Uterus (tissue), 4 donors: Measurements from ENCODE around the gene SELENOS. TPM values are rescaled to one million over a fixed set of nuclear protein-coding genes. Genes with fewer than 3 reads are reported as not detected.

Experiments
- DNase-seq, 2 donors: peaks; one replicate each; pipeline ENCODE4 v3.0.0-alpha.2; 2019 to 2020
- H3K27ac ChIP-seq, 2 donors: fragments of 200-600 bp; sonication (generic); 1 replicate in 1 of 2; 2 replicates in 1 of 2; pipeline ENCODE4 v1.5.1; 2016 to 2018
- H3K27me3 ChIP-seq, 2 donors: fragments of 200-600 bp; sonication (generic); one replicate each; pipeline ENCODE4 v1.5.1; 2018 to 2019; ENCODE audit warnings: control low read depth in 1 of 2
- H3K36me3 ChIP-seq, 2 donors: fragments of 200-600 bp; sonication (generic); one replicate each; pipeline ENCODE4 v1.5.1; 2019; ENCODE audit warnings: control low read depth in 1 of 2
- H3K4me1 ChIP-seq, 2 donors: fragments of 200-600 bp; sonication (generic); one replicate each; pipeline ENCODE4 v1.5.1; 2018 to 2019; ENCODE audit warnings: control low read depth in 1 of 2
- H3K4me3 ChIP-seq, 2 donors: fragments of 200-600 bp; sonication (generic); 1 replicate in 1 of 2; 2 replicates in 1 of 2; pipeline ENCODE4 v1.5.1; 2018 to 2019; ENCODE audit warnings: mild to moderate bottlenecking in 1 of 2
- H3K9me3 ChIP-seq, 2 donors: fragments of 200-600 bp; sonication (generic); one replicate each; pipeline ENCODE4 v1.5.1; 2019; ENCODE audit warnings: control low read depth in 1 of 2
- POLR2A ChIP-seq, 2 donors: fragments of 450-650 bp; IDR thresholded peaks; one replicate each; pipeline ENCODE4 v1.6.1; 2016; ENCODE audit warnings: antibody characterized with exemption in 2 of 2, mild to moderate bottlenecking in 1 of 2, moderate library complexity in 1 of 2
- intact Hi-C: fragments of 100-400 bp; cut with DNase I; formaldehyde crosslinking; loops from one replicate; pipeline ENCODE4 v1.15.1; 2023; ENCODE audit warnings: low total_unique reads
- total RNA-seq, 4 donors: library from RNA; depleted of rRNA in 3 of 4; stranded (reverse); fragments of >200 nt in 3 of 4; gene quantifications; one replicate each; pipeline versions ENCODE4 v1.1.0 to v1.2.4, GENCODE V29; 2014 to 2023
- TF ChIP-seq, protein P1 (sequence below), 4 experiments: fragments of 200-600 bp in 2 of 4; fragments of 450-650 bp in 2 of 4; sonication (generic) in 2 of 4; IDR thresholded peaks; one replicate each; pipeline ENCODE4 v1.5.1; 2016 to 2019; ENCODE audit warnings: antibody characterized with exemption in 4 of 4, mild to moderate bottlenecking in 2 of 4, moderate library complexity in 1 of 4
- donor health status: DM: yes; HTN: yes; CAD: no.

The SELENOS gene
- total RNA-seq, 4 donors from 2014 or later = 36.9 to 90.0 (median 56.3) TPM

DNA sequence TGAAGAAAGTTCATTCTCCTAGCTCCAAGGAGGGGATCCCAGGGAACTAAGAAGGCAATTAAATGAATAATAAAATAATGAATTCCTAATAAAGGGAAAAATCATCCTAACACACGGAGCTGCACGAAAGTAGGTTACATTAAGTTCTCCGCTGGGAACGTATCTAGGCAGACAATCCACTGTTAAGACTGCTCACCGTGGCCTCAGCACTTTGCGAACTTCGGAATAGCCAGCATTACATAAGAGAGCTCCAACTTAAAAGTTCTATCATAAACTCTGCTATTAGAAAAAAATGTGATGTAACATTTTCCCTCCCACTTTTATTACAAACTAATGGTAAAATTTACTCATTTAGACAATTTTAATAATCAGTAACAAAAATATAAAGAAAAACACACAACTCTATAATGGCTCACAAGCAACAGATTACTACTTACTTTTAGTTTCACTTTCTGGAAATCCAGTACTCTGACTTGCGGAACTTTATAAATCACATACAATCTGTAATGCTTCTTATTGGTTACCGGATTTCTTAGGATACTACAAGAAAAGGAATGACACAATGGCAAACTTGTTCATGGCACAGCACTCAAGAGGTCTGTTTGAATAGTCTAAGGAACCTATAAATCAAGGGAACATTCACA, 9.3 kb upstream of the SELENOS start:
- no peak for TF ChIP-seq POLR2A (IDR thresholded peaks at IDR 0.05)
- TF ChIP-seq, protein P1, sequence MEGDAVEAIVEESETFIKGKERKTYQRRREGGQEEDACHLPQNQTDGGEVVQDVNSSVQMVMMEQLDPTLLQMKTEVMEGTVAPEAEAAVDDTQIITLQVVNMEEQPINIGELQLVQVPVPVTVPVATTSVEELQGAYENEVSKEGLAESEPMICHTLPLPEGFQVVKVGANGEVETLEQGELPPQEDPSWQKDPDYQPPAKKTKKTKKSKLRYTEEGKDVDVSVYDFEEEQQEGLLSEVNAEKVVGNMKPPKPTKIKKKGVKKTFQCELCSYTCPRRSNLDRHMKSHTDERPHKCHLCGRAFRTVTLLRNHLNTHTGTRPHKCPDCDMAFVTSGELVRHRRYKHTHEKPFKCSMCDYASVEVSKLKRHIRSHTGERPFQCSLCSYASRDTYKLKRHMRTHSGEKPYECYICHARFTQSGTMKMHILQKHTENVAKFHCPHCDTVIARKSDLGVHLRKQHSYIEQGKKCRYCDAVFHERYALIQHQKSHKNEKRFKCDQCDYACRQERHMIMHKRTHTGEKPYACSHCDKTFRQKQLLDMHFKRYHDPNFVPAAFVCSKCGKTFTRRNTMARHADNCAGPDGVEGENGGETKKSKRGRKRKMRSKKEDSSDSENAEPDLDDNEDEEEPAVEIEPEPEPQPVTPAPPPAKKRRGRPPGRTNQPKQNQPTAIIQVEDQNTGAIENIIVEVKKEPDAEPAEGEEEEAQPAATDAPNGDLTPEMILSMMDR (IDR thresholded peaks at IDR 0.05) = no peak
- no peaks in the 10 kb centered on the region for H3K27me3 ChIP-seq
- no peak for DNase-seq
- intact Hi-C loops = no loop called here
- no peak overlapping the region for H3K27ac ChIP-seq
- H3K9me3 ChIP-seq = no peaks in the 10 kb centered on the region
- H3K4me3 ChIP-seq = no peak overlapping the region
- H3K4me1 ChIP-seq = no peaks in the 10 kb centered on the region
- H3K36me3 ChIP-seq = no peaks in the 10 kb centered on the region

DNA sequence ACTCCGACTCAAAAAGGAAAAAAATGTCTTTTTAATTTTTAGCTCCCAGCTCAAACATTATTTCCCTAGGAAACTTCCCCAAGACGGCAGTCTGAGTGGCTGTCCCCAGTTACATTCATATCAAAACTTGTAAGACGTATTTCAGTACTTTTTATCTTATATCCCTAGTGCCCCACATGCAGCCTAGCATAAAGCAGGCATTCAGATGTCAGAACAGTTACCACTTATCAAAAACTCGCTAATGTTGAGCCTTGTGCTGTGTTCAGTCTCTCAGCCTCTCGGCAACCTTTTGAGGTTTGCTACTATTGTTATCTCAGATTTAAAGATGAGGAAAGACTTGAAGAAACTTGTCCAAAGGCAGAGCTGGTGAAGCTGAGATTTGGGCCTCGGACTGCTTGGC, 6.6 kb upstream of the SELENOS start:
- no peak overlapping the region for H3K27ac ChIP-seq
- DNase-seq = no peak
- TF ChIP-seq, protein P1 (IDR thresholded peaks at IDR 0.05) = no peak
- TF ChIP-seq POLR2A (IDR thresholded peaks at IDR 0.05) = no peak
- H3K9me3 ChIP-seq = no peaks in the 10 kb centered on the region
- no peak overlapping the region for H3K4me3 ChIP-seq
- H3K4me1 ChIP-seq = no peaks in the 10 kb centered on the region
- H3K27me3 ChIP-seq = no peaks in the 10 kb centered on the region
- intact Hi-C loops = no loop called here
- no peaks in the 10 kb centered on the region for H3K36me3 ChIP-seq

DNA sequence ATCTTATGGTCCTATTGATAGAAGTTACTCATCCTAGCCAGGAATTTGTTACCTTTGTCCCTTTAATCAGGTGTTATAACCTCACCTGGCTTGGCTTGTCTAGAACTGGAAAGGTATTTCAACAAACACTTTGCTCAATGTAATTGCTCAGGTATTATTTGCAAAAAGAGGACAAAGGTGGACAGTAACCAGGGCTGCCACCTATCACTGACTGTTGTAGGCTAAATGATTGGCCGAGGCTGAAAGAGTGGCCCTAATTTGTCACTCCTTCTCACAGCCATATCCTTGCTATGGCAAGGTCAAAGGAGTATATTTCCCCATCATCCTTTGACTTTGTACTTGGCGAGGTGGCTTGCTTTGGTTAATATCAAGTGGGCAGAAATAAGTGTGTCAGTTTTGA, 2.7 kb upstream of the SELENOS start:
- no peak for DNase-seq
- H3K9me3 ChIP-seq = no peaks in the 10 kb centered on the region
- H3K27me3 ChIP-seq = no peaks in the 10 kb centered on the region
- intact Hi-C loops = no loop called here
- no peak overlapping the region for H3K4me3 ChIP-seq
- no peaks in the 10 kb centered on the region for H3K4me1 ChIP-seq
- no peak overlapping the region for H3K27ac ChIP-seq
- no peaks in the 10 kb centered on the region for H3K36me3 ChIP-seq
- TF ChIP-seq, protein P1 (IDR thresholded peaks at IDR 0.05) = no peak
- no peak for TF ChIP-seq POLR2A (IDR thresholded peaks at IDR 0.05)

DNA sequence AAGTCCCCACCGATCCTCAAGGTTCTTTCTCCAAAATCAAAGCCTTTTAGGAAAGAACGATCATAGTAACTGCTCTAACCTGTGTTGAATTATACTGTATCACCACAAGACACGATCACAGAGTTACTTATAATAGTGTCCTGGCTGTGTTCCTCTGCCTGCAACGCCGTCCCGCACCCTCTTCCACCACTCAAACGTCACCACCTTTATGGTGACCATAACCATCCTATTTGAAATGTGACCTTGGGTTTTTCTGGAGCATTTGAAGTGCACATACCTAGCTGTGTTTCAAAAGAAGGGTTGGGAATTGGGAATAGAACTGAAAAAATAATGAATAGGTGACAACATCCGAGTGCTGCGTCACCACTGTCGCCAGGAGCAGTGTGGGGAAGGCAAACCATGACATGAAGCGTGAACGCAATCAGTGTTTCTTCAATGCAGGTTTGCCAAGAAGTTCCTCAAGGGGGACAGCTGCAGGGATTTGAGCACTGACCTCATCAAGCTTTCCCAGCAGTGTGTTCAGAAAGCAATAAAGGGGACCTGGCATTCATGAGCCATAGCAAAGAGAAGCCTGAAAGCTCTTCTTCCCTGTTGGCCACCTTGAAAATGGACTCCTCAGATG, 769 bp upstream of the SELENOS start:
- TF ChIP-seq, protein P1 (IDR thresholded peaks at IDR 0.05) = no peak
- no peak for TF ChIP-seq POLR2A (IDR thresholded peaks at IDR 0.05)
- no peaks in the 10 kb centered on the region for H3K27me3 ChIP-seq

DNA sequence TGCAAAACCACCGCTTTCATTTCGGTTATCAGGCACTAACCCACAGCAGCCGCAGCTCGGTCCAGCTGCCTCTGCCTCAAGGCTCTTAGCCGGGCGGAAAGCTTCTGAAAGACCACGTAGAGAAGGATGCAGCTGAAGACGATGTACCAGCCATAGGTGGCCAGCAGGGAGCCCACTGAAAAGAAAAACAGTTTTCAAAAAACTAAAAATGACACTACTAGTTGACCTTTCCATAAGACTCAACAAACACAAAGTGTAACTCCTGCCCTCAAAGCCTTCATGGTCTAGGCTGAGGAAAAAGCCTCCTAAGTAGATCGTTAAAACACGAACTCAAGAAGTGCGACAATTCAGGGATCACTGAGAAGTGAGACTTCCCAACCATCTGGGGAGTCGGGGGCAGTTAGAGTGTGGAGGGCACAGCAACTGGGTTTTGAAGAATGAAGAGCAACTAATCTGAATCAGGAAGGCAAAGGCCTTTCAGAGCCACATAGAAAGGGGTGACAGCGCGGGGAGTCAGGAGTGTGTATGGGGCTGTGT, 716 bp downstream of the SELENOS start:
- Histone ChIP-seq H3K4me3 (peak overlapping the region; percentile 52 to 62), H3K27ac (peak overlapping the region; percentile 61 to 78), H3K4me1 (no peaks in the 10 kb centered on the region), H3K9me3 (no peaks in the 10 kb centered on the region), H3K27me3 (no peaks in the 10 kb centered on the region), H3K36me3 (no peaks in the 10 kb centered on the region)
- intact Hi-C loops = no loop called here
- TF ChIP-seq, protein P1 (IDR thresholded peaks at IDR 0.05) = peak in 1 of 4 experiments; percentile 8
- no peak for TF ChIP-seq POLR2A (IDR thresholded peaks at IDR 0.05)
- no peak for DNase-seq

More for the DNA sequence above, 769 bp upstream of the SELENOS start:
- peak overlapping the region; percentile 61 to 66 for H3K27ac ChIP-seq
- DNase-seq = no peak
- intact Hi-C loops = no loop called here
- no peaks in the 10 kb centered on the region for H3K36me3 ChIP-seq
- H3K9me3 ChIP-seq = no peaks in the 10 kb centered on the region
- H3K4me1 ChIP-seq = no peaks in the 10 kb centered on the region
- H3K4me3 ChIP-seq = peak overlapping the region; percentile 52 to 62
